NAMALWA (cell line): ENCODE results near the gene ELMO1.

Experiments used
- DNase-seq: peaks from one replicate; pipeline ENCODE4 v3.0.0-alpha.2; 2015; ENCODE audit warnings: low spot score

Gene ELMO1

DNA sequence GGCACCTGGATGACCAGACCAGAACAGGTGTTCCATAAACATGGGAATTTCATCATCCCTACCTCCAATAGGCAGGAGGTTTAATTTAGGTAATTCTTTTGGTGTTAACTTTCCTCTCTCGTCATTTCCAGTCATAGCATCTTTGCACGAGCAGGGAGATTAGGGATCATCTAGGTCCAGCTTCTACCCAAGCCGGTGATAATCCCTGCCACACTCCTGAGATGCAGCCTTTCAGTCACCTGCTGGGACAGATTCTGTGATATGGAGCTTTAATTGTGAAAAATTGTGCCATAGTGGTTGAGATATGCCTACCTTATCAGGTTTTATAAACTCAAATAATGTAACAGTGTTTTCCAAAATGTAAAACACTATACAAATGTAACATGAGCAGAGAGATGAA lies 532.5 kb downstream of the ELMO1 start:
- no peak for DNase-seq

DNA sequence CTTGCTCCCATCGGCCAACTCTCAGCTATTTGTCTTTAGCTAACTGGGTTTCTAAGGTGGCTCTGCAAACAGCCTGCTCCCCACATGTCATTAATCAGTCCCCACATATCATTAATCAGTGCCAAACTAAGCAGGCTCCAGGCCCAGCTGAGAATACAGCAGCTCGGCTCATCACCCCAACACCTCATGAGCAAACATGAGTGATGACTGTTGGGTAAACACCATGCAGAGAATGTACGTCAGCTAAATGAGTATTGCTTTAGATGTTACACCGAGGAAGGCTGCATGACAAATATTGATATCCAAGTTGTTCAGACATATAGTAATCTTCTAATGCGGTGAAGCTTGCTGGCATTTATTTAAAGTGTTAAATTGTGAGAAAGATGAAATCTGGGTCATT lies 536.9 kb downstream of the ELMO1 start:
- DNase-seq: no peak

DNA sequence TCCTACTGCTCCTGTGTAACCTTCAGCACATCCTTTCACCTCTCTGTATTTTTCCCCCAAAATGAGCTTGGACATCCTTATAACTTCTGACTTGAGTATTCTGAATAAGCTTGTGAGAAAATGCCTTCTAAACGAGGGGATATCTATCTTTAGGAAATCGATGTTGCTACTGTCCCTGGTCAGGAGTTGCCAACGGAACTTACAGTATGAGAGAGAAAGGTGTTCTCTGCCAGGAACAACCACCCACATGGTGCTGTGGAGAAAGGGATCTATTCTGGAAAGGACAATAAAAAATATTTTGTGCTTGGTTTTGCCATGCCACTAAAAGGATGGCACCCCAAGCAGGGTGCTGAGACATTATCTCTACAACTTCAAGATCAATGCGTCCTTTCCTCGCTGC lies 537.8 kb downstream of the ELMO1 start:
- no peak for DNase-seq

DNA sequence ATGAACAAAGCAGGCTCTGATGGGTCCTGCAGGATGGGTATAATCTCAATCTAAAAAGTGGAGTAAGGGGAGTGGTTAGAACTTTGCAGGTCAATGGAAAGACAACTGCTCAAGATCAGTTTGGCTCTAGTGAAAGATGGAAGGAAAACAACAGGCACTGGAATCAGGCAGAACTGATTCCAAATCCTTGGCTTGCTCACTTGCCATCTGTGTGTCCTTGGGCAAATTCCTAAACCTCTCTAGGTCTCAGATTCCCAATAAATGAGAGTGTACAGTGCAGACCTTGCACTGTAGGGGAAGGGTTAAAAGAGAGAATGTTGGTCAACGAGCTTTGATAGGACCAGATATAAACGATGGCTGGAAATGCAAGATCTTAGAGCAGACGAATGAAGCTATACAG lies 538.3 kb downstream of the ELMO1 start:
- DNase-seq: no peak

DNA sequence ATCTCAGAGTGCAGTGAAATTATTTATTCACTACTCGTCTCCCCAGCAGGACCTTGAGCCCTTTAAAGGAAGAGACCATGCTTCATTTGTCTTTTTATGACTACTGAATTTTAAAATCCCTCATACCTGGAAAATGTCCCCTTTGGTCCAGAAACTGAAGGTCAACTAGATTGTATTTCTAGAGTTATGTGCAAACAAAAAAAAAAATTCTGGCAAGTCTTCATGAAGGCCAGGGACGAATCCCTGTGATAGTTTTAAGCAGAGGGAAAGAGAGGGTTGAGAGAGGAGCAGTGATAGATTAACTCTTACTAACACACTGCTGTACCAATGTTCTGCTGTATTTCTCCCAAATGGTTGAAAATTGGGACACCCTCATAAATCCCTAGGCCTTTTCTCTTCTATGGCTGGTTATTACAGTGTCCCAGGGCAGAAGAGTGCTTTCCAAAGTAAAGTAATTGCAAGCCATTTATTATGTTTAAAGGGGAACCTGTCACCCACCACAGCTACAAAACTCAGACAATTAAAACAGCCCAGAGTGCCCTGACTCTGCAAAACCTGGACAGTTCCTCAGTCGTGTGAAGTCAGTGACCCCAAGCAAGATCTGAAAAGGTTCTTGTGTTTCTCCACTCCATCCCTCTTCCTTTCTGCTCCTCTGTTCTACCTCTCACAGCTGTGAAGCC lies 541.6 kb downstream of the ELMO1 start:
- DNase-seq: no peak

DNA sequence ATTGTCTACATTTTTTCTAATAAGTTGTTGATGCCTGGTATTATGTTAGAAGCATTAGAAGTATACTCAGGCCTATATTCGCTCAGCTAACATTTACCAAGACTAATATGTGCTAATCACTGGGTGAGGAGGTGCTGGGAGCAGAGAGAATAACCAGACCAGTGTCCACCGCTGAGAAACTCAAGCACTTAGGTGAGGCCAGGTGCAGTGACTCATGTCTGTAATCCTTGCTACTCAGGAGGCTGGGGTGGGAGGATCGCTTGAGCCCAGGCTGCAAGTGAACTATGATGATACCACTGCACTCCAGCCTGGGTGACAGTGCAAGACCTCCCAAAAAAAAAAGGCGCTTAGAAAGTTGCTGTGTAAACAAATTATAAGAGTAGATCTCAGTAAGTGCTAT lies 542.2 kb downstream of the ELMO1 start:
- no peak for DNase-seq

DNA sequence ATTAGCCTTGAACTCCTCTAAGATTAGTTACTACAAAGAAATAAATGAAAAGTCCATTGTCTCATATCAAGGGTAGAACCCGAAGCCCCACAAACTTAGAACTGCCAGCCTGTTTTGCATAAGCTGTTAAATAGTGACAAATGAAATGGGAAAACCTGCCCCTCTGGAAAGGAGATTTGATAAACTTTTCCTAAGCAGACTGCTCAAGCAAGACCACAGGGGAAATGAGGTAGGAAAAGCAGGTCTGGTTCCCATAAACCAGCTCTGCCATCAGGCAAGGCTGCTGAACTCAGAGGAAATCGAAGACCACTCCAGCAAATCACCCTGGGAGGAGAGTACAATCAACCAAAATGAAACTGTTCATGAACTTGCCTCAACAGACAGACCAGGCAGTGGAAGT lies 542.8 kb downstream of the ELMO1 start:
- DNase-seq: no peak

DNA sequence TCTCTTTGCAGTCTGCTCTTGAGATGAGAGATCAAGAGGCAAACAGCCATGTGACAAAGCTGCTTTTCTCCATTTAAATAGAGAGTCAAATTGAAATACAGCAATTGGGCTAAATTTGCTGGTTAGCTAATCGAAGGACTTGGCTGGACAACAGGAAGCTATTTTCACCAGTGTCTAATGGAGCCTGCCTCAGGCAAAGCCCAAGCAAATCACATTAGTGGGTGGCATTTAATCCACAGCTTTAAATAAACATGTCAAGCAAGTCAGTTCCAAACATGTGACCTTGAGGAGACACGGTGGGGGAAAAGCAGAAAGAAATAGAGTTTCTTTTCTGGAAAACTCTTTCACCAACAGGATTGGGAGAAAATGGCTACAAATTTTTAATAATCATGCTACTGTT lies 543.9 kb downstream of the ELMO1 start:
- no peak for DNase-seq

DNA sequence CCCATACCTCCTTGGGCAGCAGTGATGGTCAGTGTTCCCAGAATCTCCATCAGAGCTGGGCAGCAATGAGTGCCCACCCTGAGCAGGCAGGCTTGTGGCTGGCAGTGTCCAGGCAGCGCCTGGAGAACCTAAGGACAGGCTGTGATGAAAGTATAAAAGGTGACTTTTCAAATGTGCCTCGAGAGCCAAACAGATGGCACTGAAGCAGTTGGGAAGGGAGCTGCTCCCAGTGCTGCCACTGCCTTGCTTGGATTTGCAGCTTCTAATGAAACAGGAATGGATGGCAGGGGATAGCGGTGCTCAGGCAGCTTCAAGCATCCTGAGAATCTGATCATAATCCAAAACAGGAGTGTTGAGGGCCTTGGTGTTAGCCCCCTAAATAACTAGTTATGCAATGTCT lies 544.6 kb downstream of the ELMO1 start:
- no peak for DNase-seq

DNA sequence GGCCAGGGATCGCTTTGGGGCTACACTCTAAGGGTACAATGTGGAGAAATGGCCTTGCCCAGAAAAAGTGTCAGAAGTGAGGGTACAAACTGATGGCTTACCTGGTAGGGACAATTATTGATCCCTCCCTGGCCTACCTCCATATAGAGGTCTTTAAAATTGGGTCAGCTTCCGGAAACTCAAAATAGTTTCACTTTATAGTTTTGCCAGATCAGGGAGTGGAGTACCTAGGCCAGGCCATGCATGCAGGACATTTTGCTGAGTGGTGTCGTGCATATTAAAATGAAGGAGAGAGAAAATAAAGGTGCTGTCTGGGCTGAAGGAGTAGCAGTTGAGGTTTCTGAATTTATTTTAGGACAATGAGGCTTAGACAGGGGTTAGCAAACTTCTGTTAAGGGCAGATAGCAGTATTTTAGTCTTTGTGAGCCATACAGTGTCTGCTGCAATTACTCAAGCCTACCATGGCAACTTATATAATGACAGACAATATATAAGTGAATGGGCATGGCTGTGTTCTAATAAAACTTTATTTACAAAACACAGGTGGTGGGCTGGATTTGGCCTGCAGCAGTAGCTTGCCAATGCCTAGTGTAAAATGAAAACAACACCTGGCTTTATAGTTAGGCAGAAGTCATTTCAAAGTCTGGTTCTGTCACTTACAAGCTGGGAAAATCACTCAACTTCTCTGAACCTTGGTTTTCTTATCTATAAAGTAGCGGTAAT lies 547.5 kb downstream of the ELMO1 start:
- DNase-seq: no peak

DNA sequence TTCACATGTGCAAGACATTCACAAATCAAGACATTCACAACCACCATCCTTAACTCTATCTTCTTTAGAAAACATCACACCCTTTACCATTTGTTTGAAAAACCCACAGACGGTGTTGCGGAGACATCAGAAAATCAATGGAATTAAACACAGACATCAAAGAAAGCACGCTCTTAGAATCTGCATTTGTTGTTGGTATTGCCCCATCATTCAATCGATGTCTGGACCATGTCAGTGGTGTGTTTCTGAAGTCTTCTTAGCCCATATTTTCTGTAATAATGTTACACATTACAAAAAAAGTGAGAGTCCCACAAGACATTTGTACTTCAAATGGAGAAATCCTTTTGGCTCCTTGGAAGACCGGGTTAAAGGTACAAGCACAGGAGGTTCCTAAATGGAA lies 550.5 kb downstream of the ELMO1 start:
- no peak for DNase-seq

DNA sequence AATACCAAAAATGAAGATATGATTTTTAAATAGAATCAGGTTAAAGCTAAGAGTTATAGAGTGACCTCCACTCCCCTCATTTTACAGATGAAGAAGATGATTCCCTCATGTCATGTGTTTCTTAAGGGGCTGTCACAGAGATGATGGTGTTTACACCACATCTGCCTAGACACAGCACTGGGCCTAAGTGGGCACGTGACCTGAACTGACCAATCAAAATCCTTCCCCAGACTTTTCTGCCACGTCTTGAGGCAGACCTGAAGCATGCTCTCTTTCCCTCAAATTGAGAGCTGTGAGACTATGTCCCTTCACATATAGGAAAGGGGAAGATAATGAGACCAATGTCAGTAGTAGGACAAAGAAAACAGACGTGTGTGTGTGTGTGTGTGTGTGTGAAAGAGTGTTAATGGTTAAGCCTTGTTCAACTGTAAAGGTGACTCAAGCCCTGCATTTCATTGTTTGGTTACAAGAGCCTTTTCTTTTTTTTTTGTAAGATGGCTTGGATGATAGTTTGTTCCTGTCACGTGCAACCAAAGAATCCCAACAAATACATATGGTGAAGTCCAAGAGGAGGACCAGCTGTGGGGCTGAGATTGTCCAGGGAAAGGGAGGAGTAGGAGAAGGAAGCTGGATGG lies 551.6 kb downstream of the ELMO1 start:
- peak; percentile 10 for DNase-seq

DNA sequence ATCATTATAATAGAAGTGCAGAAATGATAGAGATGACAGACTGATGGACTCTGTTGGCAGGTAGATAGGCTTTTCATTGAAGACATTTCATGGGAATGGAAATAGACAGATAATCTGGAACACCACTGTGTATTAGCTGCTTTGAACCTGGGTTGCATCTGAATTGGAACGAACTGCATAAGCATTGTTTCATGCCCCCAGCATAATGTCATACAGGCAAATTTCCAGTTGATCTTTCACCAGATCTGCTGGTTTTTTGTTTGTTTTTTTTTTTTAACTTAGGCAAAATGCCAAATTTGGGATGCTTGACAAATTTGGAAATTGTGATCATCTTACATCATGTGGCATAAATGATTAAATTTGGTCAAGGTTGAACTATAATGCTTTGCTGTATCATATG lies 552.2 kb downstream of the ELMO1 start:
- no peak for DNase-seq

DNA sequence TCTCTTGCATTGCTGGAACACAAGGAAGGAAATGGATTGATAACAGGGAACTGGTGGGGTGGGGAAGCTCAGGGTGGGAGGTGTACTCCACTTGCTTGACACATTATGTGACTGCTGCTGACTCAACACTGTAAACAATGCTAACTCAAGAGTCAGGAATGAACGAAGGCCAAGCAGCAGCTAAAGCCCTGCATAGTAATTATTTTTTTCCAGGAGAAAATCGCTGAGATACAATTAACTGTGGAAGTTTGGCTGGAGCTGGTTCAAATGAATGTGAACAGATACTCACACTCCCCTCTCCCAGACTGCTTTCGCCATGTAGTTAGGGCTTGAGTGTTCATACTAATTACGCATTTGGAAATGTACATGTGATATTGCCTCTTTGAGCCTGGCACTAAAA lies 553.5 kb downstream of the ELMO1 start:
- no peak for DNase-seq

DNA sequence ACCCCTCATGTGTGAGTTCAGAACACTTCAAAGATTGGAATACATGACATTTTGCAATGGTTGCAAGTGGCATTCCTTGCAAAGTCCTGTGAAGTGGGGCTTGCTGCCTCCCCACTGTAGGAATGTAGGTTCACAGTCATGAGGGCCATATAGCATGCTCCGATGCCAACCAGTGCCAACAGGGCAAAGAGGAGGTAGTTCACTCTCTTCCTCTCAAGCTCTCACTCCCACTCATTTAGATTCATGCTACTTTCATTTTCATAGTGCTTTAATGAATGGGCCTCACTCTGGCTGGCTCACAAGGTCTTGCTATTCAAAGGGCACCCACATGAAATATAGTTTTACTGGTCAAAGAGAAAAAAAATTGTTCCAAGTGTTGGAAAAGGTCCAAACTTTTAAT lies 554.5 kb downstream of the ELMO1 start:
- no peak for DNase-seq

DNA sequence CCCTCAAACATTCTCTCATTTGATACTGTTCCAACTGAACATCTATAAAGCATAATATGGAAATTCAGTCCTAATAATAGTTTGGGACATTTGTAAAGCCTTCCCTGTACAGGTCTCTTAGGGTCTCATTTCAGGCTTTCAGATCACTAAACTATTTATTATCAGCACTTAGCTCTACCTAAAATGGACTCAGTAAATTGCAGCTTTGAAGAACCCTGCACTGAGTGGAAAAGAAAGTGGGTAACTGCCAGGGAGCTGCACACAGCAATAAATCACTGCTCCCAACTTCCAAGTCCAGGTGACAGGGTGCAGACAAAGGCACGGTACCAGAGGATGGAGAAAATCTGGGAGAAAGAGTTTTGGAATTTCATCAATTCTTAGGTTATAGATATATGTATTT lies 559.5 kb downstream of the ELMO1 start:
- no peak for DNase-seq

DNA sequence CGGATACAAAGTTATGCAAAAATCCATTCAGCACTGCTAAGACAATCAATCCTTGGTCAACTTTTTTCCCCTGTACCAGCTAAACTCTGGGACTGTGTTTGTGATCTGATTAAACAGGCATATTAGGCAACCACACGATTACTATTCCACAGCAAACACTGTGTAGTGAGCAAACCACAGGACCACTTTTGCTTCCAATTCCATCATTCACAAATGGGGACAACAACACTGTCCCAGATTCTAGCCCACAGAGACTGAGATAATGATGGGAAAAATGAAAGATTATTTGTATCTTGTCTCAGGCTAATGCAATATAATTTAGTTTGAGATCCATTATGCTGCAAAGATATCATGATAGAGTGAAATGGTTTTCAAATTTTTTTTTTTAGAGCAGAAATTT lies 560.7 kb downstream of the ELMO1 start:
- DNase-seq: no peak

DNA sequence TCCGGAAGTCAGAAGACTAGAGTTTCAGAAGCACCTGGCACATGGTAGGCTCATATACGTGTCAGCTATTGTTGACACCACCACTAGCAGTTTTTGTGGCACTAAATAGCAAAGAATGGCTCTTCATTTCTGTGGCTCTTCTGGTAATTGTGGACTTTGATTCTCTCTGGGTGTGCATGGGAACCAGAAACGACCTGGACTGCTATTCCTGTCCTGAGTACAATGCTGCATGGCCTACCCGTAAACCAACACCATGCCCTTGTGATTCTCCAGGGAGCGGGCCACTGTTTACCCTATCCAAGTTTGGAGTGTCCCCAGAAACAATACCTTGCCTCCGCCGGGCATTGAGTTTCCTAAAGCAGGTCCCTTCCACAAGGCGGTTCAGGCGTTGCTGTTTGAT lies 561.4 kb downstream of the ELMO1 start:
- DNase-seq: no peak

DNA sequence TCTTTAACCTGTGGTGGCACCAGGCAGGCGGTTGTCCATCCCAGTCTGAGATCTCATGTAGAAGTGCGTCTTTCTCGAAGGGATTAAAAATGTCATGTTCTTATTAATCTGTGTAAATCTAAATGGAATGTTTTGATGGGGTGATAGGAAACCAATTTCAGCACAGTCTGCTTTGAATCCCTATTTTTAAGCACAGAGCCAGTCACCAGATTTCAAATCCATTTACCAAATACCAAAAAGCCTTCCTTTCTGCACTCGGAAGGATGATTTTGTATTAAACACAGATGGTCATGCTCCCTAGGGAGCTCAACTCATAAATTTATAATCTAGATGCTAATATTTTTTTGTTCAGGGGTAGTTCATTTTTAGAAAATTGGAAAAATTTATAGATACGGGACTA lies 563.8 kb downstream of the ELMO1 start:
- no peak for DNase-seq

DNA sequence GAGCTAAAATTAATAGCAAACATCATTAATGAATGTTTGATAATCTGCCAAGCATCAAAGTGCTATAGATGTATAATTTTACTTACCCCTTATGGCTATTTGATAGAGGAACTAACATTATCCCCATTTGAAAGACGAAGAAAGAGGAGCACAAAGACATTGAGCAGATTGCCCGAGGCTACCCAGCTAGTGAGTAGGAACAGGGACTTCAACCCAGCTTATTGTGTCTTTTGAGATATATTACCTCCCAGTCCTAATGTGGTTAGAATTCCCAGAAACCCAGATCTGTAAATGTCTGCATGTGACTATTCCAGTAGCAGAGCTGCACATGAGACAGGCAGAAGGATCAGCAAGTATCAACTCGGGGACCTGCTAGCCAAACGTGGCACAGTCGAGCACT lies 564.3 kb downstream of the ELMO1 start:
- DNase-seq: no peak

DNA sequence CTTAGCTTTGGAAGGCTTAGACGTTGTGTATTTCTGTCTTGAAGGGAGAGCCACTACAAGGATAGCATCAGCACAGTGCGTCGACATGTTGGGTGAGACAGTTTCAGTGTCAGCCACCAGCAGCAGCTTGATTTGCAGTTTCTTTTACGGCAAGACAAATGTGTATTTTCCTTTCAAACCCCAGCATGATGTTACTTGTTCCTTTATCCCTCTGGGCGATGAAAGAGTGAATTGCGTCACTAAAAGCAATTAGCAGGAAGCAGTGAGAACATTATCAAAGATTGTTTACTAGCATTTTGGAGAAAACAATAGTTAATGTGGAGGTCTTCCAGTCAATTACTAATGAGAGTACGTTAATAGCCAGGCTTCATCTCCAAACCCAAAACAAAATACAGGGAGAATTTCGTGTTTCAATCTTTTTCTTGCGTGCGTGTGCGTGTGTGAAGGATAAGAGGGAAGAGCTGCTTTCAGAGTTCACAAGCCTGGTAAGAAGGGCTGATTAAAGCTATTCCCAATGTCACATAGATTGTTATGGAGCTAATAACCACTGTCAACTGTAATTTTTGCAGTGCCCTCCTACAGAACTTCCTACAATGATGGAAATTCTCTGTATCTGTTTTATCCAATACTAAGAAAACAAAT lies 567.3 kb downstream of the ELMO1 start:
- no peak for DNase-seq

DNA sequence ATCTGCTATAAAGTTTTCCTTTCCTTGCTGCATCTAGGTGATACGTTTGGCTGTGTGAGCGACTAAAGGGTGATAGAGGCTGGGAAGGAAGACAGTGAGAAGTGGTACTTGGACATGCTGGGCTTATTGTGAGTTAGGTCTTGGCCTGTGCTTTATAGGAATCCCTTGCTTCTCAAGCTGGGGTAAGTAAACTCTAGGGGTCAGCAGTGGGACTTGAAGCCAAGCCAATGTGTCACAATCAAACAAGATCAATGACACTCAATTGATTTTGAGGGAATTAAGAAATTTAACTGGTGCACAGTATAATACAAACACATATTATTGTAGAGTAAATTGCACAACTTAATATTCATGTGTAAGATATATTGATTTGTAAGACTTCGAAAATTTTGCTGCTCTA lies 568.6 kb downstream of the ELMO1 start:
- DNase-seq: no peak

DNA sequence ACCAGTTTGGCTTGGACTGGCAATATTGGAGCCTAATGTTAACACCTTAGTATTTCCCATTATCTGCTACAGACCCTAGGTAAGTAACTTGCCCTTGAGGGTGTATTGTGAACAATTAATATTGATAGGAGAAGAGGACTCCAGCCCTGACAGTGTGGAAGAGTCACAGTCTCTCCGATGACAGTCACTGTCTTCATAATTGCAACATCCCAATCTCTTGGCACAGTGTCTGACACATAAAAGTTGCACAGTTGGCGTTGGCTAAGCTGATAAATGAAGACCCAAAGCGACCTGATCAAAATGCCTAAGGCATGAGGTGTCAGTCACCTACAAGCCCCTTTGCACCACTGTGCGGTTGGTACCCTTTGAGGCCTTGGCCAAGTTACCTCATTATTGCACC lies 569.6 kb downstream of the ELMO1 start:
- DNase-seq: no peak
